GM12892 (cell line): ENCODE data around the gene DNAJB6.
"Not testable (repeated sequence)": the region's sequence is repeated elsewhere in the genome, so short reads cannot be mapped to it uniquely, and the experiment has no call there.

Source experiments
- DNase-seq: peaks from one replicate; pipeline ENCODE4 v3.0.0; 2011; ENCODE audit not compliant: insufficient read length
- FAIRE-seq: peaks from 2 replicates; lab custom pipeline; 2011; peaks lifted over from hg19 to GRCh38; lab: Jason Lieb, UNC
- POLR2A ChIP-seq: IDR thresholded peaks from 2 replicates; pipeline ENCODE4 v1.6.1; 2011; ENCODE audit warnings: low read depth, low read length, control low read depth
- POLR2AphosphoS5 ChIP-seq: IDR thresholded peaks from 2 replicates; pipeline ENCODE4 v1.6.1; 2011; ENCODE audit warnings: low read depth, low read length, control low read depth
- TAF1 ChIP-seq: IDR thresholded peaks from 2 replicates; pipeline ENCODE4 v1.6.1; 2011; ENCODE audit warnings: low read depth, mild to moderate bottlenecking, control low read depth, low read length, borderline replicate concordance

Gene DNAJB6

GRCh38 chr7:157301610-157302120 lies 35.1 kb upstream of the DNAJB6 start:
- TF ChIP-seq TAF1 (no peak), POLR2A (no peak)
- no peak for FAIRE-seq

DNA sequence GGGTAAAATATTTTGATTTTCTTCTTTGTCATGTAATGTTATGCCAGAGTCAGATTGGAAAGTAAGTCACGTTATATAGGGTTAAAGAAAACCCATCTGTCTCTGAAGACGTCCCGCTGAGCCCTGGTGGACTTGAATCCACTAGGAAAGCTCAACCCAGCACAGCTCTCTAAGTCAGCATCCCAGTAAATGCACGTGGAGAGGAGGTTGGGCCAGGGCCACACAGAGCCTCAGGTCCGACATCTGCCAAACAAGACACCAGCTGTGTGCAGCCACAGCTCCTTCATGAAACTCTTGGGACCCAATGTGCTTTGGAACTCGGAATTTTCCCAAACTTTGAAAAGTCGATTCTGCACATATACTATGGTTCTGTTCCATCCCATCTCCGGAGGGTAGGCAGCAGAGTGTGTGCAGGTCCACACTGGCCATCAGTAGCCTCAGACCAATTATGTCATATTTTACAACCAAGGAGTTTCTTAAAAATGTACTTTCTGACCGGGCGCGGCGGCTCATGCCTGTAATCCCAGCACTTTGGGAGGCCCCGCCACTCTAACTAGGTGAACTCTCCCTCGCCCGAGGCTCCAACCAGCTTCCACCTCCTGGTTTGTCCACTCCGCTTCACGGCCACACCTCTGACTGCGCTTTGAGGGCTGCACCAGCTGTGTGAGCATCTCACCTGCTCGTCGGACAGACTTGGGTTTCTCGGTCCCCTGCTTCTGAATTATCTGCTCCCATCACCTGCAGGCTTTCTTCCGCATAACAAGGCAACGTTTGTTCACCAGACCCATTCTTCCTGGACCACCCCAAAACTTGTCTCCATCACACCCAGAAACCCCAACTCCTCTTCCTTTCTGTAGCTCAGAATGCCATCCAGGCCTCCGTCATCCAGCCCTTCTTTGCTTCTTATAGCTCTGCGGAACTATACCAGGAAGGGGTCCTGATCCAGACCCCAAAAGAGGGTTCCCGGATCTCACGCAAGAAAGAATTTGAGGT lies 29.7 kb upstream of the DNAJB6 start:
- TF ChIP-seq POLR2A = no peak
- TF ChIP-seq POLR2AphosphoS5 = no peak
- no peak for TF ChIP-seq TAF1
- DNase-seq = no peak
- FAIRE-seq = no peak

More at GRCh38 chr7:157301610-157302120, 35.1 kb upstream of the DNAJB6 start:
- DNase-seq = no peak

DNA sequence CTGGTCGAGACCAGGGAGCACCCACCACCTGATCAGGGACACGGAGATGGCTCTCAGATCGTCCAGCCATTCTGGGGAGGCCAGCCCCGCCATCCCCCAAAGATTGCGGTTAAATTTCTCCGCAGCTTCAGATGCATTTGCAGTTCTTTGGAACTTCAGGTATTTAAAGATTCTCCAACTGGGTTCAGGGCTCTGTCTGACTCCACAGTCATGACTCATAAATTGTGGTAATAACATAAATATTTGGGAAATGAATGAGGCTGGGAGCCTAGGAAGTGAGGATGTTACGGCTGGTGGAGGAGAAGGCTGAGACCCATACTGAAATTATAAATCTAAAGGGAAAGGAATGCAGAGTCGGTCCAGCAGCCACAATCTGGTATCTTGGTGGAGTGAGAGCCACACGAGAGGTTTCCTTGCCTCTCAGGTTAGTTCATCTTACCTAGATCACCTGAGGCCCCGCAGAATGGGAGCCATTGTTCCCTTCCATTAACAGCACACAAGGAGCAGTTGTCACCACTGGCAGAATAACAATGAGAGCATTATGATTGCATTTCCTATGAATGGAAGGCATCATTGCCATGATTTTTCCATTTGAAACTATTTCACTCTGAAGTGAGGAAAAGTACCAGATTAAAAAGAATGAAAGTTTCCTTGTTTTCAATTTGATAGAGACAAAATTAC lies 26.7 kb upstream of the DNAJB6 start:
- TF ChIP-seq POLR2AphosphoS5 = no peak
- FAIRE-seq = no peak

GRCh38 chr7:157310676-157311185 lies 26.1 kb upstream of the DNAJB6 start:
- DNase-seq (no peak), FAIRE-seq (no peak)
- TF ChIP-seq TAF1 = no peak
- TF ChIP-seq POLR2A = no peak
- TF ChIP-seq POLR2AphosphoS5 = no peak

More for the DNA sequence above, 26.7 kb upstream of the DNAJB6 start:
- no peak for DNase-seq

DNA sequence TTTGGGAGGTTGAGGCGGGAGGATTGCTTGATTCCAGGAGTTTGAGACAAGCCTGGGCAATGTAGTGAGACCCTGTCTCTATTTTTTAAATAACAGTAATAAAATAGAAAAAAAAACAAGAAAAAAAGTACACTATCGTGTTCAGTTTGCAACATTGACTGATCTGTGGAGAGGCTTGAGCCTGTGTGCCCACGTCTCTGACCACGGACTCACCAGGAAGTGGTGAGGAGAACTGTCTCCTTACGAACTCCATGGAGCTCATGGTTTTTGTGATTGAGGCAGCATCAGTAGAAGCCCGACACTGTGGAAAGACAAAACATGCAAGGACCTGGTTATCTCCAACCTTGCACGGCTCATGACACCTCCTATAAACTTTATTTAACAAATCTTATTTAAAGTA lies 23.9 kb upstream of the DNAJB6 start:
- no peak for FAIRE-seq
- TF ChIP-seq POLR2A (no peak), TAF1 (no peak), POLR2AphosphoS5 (no peak)
- no peak for DNase-seq

GRCh38 chr7:157313645-157314044 lies 23.2 kb upstream of the DNAJB6 start:
- no peak for DNase-seq
- FAIRE-seq = no peak
- TF ChIP-seq TAF1 (no peak), POLR2A (no peak), POLR2AphosphoS5 (no peak)

DNA sequence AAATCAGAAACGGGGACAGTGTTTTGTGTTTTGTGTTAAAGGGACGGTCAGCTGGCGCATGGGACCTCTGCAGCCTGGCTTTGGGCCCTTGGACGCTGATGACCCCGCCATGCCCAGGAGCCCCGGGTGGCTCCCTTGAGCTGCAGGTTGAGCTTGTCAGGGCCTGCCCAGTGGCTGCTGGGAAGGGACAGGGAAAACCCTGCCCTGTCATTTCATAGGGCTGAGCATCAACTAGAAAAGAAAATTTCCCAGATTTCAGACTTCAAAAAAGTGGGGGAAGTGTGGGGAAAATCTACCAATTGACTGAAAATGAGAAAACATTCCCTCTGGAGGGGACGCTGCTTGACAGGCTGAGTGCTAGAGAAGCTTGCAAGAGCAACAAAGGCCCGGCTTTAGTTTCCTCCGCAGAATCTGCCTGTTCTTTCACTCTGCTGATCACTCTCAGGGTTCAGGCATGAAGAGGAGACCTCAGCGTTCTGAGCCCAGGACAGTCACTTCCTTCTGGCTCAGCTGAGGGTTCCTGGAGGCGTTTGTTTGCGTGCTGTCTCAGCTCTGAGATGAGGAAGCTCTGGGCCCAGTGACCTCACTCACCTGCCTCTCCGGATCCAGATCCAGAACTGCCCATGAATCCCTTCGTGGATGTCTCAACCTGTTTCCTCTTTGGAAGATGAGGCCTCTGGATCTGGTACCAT lies 18.6 kb upstream of the DNAJB6 start:
- TF ChIP-seq TAF1 (no peak), POLR2AphosphoS5 (no peak), POLR2A (peak; percentile 58)
- DNase-seq (no peak), FAIRE-seq (peak; percentile 63)

GRCh38 chr7:157320608-157320980 lies 16.2 kb upstream of the DNAJB6 start:
- FAIRE-seq (no peak), DNase-seq (no peak)
- no peak for TF ChIP-seq POLR2A
- TF ChIP-seq POLR2AphosphoS5 = no peak
- TF ChIP-seq TAF1 = no peak

DNA sequence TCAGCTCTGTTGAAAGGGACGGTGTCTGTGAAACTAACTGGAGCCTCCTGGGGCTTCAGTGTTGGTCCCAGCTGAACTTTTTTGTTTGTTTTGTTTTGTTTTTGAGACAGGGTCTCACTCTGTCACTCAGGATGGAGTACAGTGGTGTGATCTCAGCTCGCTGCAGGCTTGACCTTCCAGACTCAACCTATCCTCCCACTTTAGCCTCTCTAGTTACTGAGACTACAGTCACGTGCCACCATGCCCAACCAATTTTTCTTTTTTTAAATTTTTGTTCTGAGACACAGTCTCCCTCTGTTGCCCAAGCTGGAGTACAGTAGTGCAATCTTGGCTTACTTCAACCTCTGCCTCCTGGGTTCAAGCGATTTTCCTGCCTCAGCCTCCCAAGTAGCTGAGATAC lies 13.4 kb upstream of the DNAJB6 start:
- FAIRE-seq (no peak), DNase-seq (no peak)
- TF ChIP-seq TAF1 (no peak), POLR2AphosphoS5 (no peak), POLR2A (no peak)

- TF ChIP-seq POLR2AphosphoS5 = no peak
- TF ChIP-seq TAF1 = no peak
- no peak for TF ChIP-seq POLR2A
- no peak for DNase-seq
- FAIRE-seq = no peak
Measured at GRCh38 chr7:157329447-157329846, 7.4 kb upstream of the DNAJB6 start.

- FAIRE-seq, DNase-seq: not testable (repeated sequence)
Measured at GRCh38 chr7:157330567-157330966, 6.2 kb upstream of the DNAJB6 start.

GRCh38 chr7:157331049-157331448 lies 5.8 kb upstream of the DNAJB6 start:
- DNase-seq, FAIRE-seq: not testable (repeated sequence)
